CD4-positive, alpha-beta T cell (primary cell): Measurements from ENCODE around the gene URB1. TPM values are rescaled to one million over a fixed set of nuclear protein-coding genes. Genes with fewer than 3 reads are reported as not detected.

Experiments
- ATAC-seq: fragments of 200-7000 bp; cut with Tn5 transposase; one replicate; pipeline ENCODE4 v1.10.0; 2022; ENCODE audit warnings: mild to moderate bottlenecking; ENCODE audit not compliant: poor library complexity
- CTCF ChIA-PET: fragments of 350-600 bp; sonication (Branson Sonifier 250); formaldehyde crosslinking; loops from one replicate; lab custom pipeline; 2021; ENCODE audit warnings: antibody characterized with exemption, inconsistent platforms; lab: Charles Lee
- POLR2A ChIA-PET: fragments of 350-600 bp; sonication (Branson Sonifier 250); formaldehyde crosslinking; loops from one replicate; lab custom pipeline; 2021; ENCODE audit warnings: antibody characterized with exemption, inconsistent platforms; lab: Charles Lee
- DNase-seq, 14 experiments: peaks; one replicate each; pipeline ENCODE4 v3.0.0-alpha.2; 2013 to 2020; ENCODE audit warnings: mixed read lengths in 2 of 14
- H3K27ac ChIP-seq, 2 donors: one replicate each; pipeline versions ENCODE4 v1.5.1 to v1.7.0; 2013; ENCODE audit warnings: low read length in 2 of 2, low read depth in 1 of 2, mild to moderate bottlenecking in 1 of 2
- H3K27me3 ChIP-seq, 2 experiments: 1 replicate in 1 of 2; 2 replicates in 1 of 2; pipeline versions ENCODE4 v1.6.1 to v1.7.0; 2013; ENCODE audit warnings: low read length in 2 of 2, control low read depth in 1 of 2, mild to moderate bottlenecking in 1 of 2, moderate library complexity in 1 of 2; ENCODE audit not compliant: insufficient read depth in 2 of 2, control insufficient read depth in 1 of 2
- H3K36me3 ChIP-seq: one replicate; pipeline ENCODE4 v1.6.1; 2013; ENCODE audit warnings: low read length, control low read depth; ENCODE audit not compliant: insufficient read depth
- H3K4me1 ChIP-seq: one replicate; pipeline ENCODE4 v1.6.1; 2013; ENCODE audit warnings: low read length, control low read depth; ENCODE audit not compliant: insufficient read depth
- H3K4me3 ChIP-seq: one replicate; pipeline ENCODE4 v1.5.1; 2013; ENCODE audit warnings: mild to moderate bottlenecking, low read length, moderate library complexity
- H3K9me3 ChIP-seq, 2 experiments: 1 replicate in 1 of 2; 2 replicates in 1 of 2; pipeline versions ENCODE4 v1.6.1 to v1.7.0; 2013; ENCODE audit warnings: low read length in 2 of 2, mild to moderate bottlenecking in 2 of 2, control low read depth in 1 of 2, moderate library complexity in 1 of 2; ENCODE audit not compliant: control insufficient read depth in 1 of 2, insufficient read depth in 1 of 2
- H3K27ac Mint-ChIP-seq: one replicate; pipeline ENCODE4 v1.8.0; 2020; ENCODE audit warnings: mixed read lengths
- H3K27me3 Mint-ChIP-seq: one replicate; pipeline ENCODE4 v1.8.0; 2021; ENCODE audit warnings: mixed read lengths
- H3K36me3 Mint-ChIP-seq: one replicate; pipeline ENCODE4 v1.8.0; 2021; ENCODE audit warnings: low read depth, mixed read lengths
- H3K4me1 Mint-ChIP-seq: one replicate; pipeline ENCODE4 v1.8.0; 2021; ENCODE audit warnings: low read depth, mixed read lengths
- H3K4me3 Mint-ChIP-seq: one replicate; pipeline ENCODE4 v1.8.0; 2020; ENCODE audit warnings: mild to moderate bottlenecking, mixed read lengths
- H3K9me3 Mint-ChIP-seq: one replicate; pipeline ENCODE4 v1.8.0; 2020; ENCODE audit warnings: mixed read lengths
- CTCF ChIP-seq: fragments of 200-600 bp; IDR thresholded peaks from one replicate; pipeline ENCODE4 v1.8.0; 2022; ENCODE audit warnings: antibody characterized with exemption, mild to moderate bottlenecking
- intact Hi-C, 2 experiments: fragments of 100-400 bp; cut with DNase I in 1 of 2; cut with micrococcal nuclease in 1 of 2; formaldehyde crosslinking; loops; one replicate each; pipeline versions ENCODE4 v1.15.1 to v1.9.0; 2023 to 2025; cut with DNase I, micrococcal nuclease
- total RNA-seq, 174 experiments: library from RNA in 2 of 174; stranded (reverse) in 2 of 174; gene quantifications; one replicate each; pipeline ENCODE4 v1.2.3 and lab custom pipeline; 2021 to 2026

URB1 gene
- total RNA-seq, 2 experiments from 2014 or later, result 5.4 to 5.7 TPM

GRCh38 chr21:32413697-32414578 is 21.1 kb upstream of the URB1 start:
- CTCF ChIA-PET, result interaction anchor here (4.9 kb wide), 1 partner anchor 186 kb away, joined by 19 read pairs; no protein-coding TSS in a partner anchor
- Histone ChIP-seq H3K4me3 (peak overlapping the region; percentile 59), H3K27me3 (no peaks in the 10 kb centered on the region), H3K4me1 (peaks cover 27% of the 10 kb centered on the region), H3K9me3 (no peaks in the 10 kb centered on the region), H3K36me3 (peaks cover 6% of the 10 kb centered on the region), H3K27ac (peak overlapping the region in 1 of 2 donors; percentile 40)
- no peaks in the 10 kb centered on the region for H3K9me3 Mint-ChIP-seq
- intact Hi-C loops, result loop anchor here in 1 of 2 experiments (2.0 to 5.0 kb wide), 2 partner anchors 78 to 155 kb away; no protein-coding TSS in a partner anchor
- POLR2A ChIA-PET, result interaction anchor here (4.4 kb wide), 1 partner anchor 156 kb away, joined by 52 read pairs; no protein-coding TSS in a partner anchor
- peak overlapping the region; percentile 94 for H3K27ac Mint-ChIP-seq
- H3K4me1 Mint-ChIP-seq, result peaks cover 43% of the 10 kb centered on the region
- no peaks in the 10 kb centered on the region for H3K27me3 Mint-ChIP-seq
- DNase-seq, result peak in 2 of 14 experiments; percentile 13 to 18
- ATAC-seq, result no peak
- H3K4me3 Mint-ChIP-seq, result peak overlapping the region; percentile 97
- TF ChIP-seq CTCF, result no peak
- H3K36me3 Mint-ChIP-seq, result peaks cover 9% of the 10 kb centered on the region

- H3K9me3 ChIP-seq, result no peaks in the 10 kb centered on the region
- H3K27me3 Mint-ChIP-seq, result no peaks in the 10 kb centered on the region
- peaks cover 31% of the 10 kb centered on the region for H3K4me1 ChIP-seq
- H3K4me3 ChIP-seq, result peak overlapping the region; percentile 59
- H3K4me3 Mint-ChIP-seq, result peak overlapping the region; percentile 97
- CTCF ChIA-PET, result interaction anchor here (4.9 kb wide), 1 partner anchor 187 kb away, joined by 19 read pairs; no protein-coding TSS in a partner anchor
- H3K27ac Mint-ChIP-seq, result peak overlapping the region; percentile 94
- intact Hi-C loops, result loop anchor here in 1 of 2 experiments (2.0 to 5.0 kb wide), 2 partner anchors 79 to 156 kb away; no protein-coding TSS in a partner anchor
- H3K36me3 Mint-ChIP-seq, result peaks cover 9% of the 10 kb centered on the region
- H3K9me3 Mint-ChIP-seq, result no peaks in the 10 kb centered on the region
- TF ChIP-seq CTCF, result no peak
- ATAC-seq, result no peak
- peak overlapping the region; percentile 40 to 54 for H3K27ac ChIP-seq
- H3K27me3 ChIP-seq, result no peaks in the 10 kb centered on the region
- H3K36me3 ChIP-seq, result peaks cover 5% of the 10 kb centered on the region
- POLR2A ChIA-PET, result interaction anchor here (0.7 to 4.4 kb wide), 5 partner anchors 10 to 199 kb away, joined by 3 to 52 read pairs (median 13); partner anchors contain the start of gene CFAP298
- peaks cover 52% of the 10 kb centered on the region for H3K4me1 Mint-ChIP-seq
- peak in 1 of 14 experiments; percentile 12 for DNase-seq
Measured at GRCh38 chr21:32413015-32413504, 20.2 kb upstream of the URB1 start.
